ENCODE data around the gene NFIC.

The NFIC gene

GRCh38 chr19:3440082-3440481 lies 73.7 kb downstream of the NFIC start:
- TF ChIP-seq EZH2phosphoT487 (IDR thresholded peaks at IDR 0.05; ENCODE audit: borderline replicate concordance, low read length) (no peak), CTCF (IDR thresholded peaks at IDR 0.05; ENCODE audit: low read depth, low read length, poor library complexity, severe bottlenecking) (peak; percentile 72)
- no peaks in the 10 kb centered on the region for H3K27me3 ChIP-seq (ENCODE audit: control insufficient read depth, low read length)

GRCh38 chr19:3441089-3441985 lies 75.0 kb downstream of the NFIC start:
- H3K4me1 ChIP-seq (ENCODE audit: control insufficient read depth, low read length) = no peaks in the 10 kb centered on the region
- H3K27me3 ChIP-seq (ENCODE audit: control insufficient read depth, low read length) = no peaks in the 10 kb centered on the region
- H3K9me3 ChIP-seq (ENCODE audit: control insufficient read depth, insufficient read depth, low read length) = no peaks in the 10 kb centered on the region
- no peak overlapping the region for H3K27ac ChIP-seq (ENCODE audit: low read depth, low read length)
- no peaks in the 10 kb centered on the region for H3F3A ChIP-seq (ENCODE audit: control insufficient read depth, insufficient read depth)
- no peaks in the 10 kb centered on the region for H3K36me3 ChIP-seq (ENCODE audit: control insufficient read depth, low read length)
- H3K9me2 ChIP-seq (replicated peaks; ENCODE audit: control insufficient read depth, low read length) = no peaks in the 10 kb centered on the region
- H3K79me2 ChIP-seq (ENCODE audit: control insufficient read depth, low read length) = no peaks in the 10 kb centered on the region
- H4K20me1 ChIP-seq (ENCODE audit: control insufficient read depth, insufficient read depth, low read depth, low read length) = no peaks in the 10 kb centered on the region
- no peak for TF ChIP-seq EZH2phosphoT487 (IDR thresholded peaks at IDR 0.05; ENCODE audit: borderline replicate concordance, low read length)
- no peak for TF ChIP-seq CTCF (IDR thresholded peaks at IDR 0.05; ENCODE audit: low read depth, low read length, poor library complexity, severe bottlenecking)
- H3K4me3 ChIP-seq (ENCODE audit: low read length) = no peak overlapping the region
- H3K4me2 ChIP-seq (ENCODE audit: low read length) = no peak overlapping the region

More at GRCh38 chr19:3440082-3440481, 73.7 kb downstream of the NFIC start:
- Histone ChIP-seq H3K4me3 (ENCODE audit: low read length) (no peak overlapping the region), H3K4me1 (ENCODE audit: control insufficient read depth, low read length) (0 out of 2 replicates have a peak, but pooled peaks cover 3% of the 10 kb centered on the region), H4K20me1 (ENCODE audit: control insufficient read depth, insufficient read depth, low read depth, low read length) (no peaks in the 10 kb centered on the region), H3F3A (ENCODE audit: control insufficient read depth, insufficient read depth) (no peaks in the 10 kb centered on the region), H3K27ac (ENCODE audit: low read depth, low read length) (no peak overlapping the region), H3K36me3 (ENCODE audit: control insufficient read depth, low read length) (no peaks in the 10 kb centered on the region), H3K9me2 (replicated peaks; ENCODE audit: control insufficient read depth, low read length) (no peaks in the 10 kb centered on the region), H3K9me3 (ENCODE audit: control insufficient read depth, insufficient read depth, low read length) (no peaks in the 10 kb centered on the region), H3K79me2 (ENCODE audit: control insufficient read depth, low read length) (no peaks in the 10 kb centered on the region), H3K4me2 (ENCODE audit: low read length) (no peak overlapping the region)

- no peaks in the 10 kb centered on the region for H4K20me1 ChIP-seq (ENCODE audit: control insufficient read depth, insufficient read depth, low read depth, low read length)
- H3K36me3 ChIP-seq (ENCODE audit: control insufficient read depth, low read length) = no peaks in the 10 kb centered on the region
- no peaks in the 10 kb centered on the region for H3K79me2 ChIP-seq (ENCODE audit: control insufficient read depth, low read length)
- H3K27ac ChIP-seq (ENCODE audit: low read depth, low read length) = no peak overlapping the region
- H3F3A ChIP-seq (ENCODE audit: control insufficient read depth, insufficient read depth) = no peaks in the 10 kb centered on the region
- no peaks in the 10 kb centered on the region for H3K9me2 ChIP-seq (replicated peaks; ENCODE audit: control insufficient read depth, low read length)
- H3K4me2 ChIP-seq (ENCODE audit: low read length) = no peak overlapping the region
- H3K4me1 ChIP-seq (ENCODE audit: control insufficient read depth, low read length) = no peaks in the 10 kb centered on the region
- no peaks in the 10 kb centered on the region for H3K27me3 ChIP-seq (ENCODE audit: control insufficient read depth, low read length)
- no peak overlapping the region for H3K4me3 ChIP-seq (ENCODE audit: low read length)
- no peaks in the 10 kb centered on the region for H3K9me3 ChIP-seq (ENCODE audit: control insufficient read depth, insufficient read depth, low read length)
- TF ChIP-seq CTCF (IDR thresholded peaks at IDR 0.05; ENCODE audit: low read depth, low read length, poor library complexity, severe bottlenecking) = no peak
Measured at GRCh38 chr19:3441986-3442329, 75.6 kb downstream of the NFIC start.

Data from DOHH2 (cell line).